GM10266 (cell line): ENCODE data around the gene RBBP5.

Source experiments
- DNase-seq: peaks from one replicate; pipeline ENCODE4 v3.0.0; 2012; ENCODE audit errors: extremely low spot score
- TF ChIP-seq, protein P1 (sequence below): IDR thresholded peaks from 2 replicates; pipeline ENCODE4 v1.5.1; 2012; ENCODE audit warnings: mild to moderate bottlenecking, low read depth; ENCODE audit not compliant: control insufficient read depth, insufficient read depth; ENCODE audit errors: missing control alignments

Gene RBBP5

DNA sequence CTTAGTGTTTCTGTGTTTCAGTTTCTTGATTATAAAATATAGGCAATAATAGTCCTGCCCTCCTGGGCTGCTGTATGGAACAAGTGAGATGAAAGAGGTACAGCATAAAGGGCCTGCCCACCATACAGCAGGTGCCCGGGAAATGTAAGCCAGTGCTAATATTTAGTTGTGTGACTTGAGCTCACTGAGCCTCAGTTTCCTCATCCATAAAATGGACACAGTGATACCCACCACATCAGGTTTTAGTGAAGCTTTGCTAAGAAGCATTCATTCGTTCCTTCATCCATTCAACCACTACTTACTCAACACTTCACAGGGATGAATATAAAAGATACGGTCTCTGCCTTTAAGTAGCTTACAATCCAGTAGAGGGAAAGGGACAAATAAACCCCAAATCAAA is 58.9 kb downstream of the RBBP5 start:
- no peak for DNase-seq

DNA sequence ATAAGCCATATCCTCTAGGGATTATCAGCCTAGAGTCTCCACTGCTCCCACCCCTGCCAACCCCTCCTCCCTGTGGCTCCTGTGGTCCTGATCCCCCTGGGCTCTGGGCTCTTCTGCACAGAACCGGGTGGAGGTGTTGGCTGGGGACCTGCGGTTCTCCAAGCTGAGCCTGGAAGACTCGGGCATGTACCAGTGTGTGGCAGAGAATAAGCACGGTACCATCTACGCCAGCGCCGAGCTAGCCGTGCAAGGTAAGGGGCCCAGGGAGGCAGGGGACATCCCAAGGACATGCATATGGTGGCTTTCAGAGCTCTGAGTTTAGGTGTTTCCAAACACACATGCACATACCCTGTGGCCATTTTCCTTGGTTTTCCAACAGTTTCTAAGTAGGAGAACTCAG is 59.5 kb downstream of the RBBP5 start:
- TF ChIP-seq, protein P1, sequence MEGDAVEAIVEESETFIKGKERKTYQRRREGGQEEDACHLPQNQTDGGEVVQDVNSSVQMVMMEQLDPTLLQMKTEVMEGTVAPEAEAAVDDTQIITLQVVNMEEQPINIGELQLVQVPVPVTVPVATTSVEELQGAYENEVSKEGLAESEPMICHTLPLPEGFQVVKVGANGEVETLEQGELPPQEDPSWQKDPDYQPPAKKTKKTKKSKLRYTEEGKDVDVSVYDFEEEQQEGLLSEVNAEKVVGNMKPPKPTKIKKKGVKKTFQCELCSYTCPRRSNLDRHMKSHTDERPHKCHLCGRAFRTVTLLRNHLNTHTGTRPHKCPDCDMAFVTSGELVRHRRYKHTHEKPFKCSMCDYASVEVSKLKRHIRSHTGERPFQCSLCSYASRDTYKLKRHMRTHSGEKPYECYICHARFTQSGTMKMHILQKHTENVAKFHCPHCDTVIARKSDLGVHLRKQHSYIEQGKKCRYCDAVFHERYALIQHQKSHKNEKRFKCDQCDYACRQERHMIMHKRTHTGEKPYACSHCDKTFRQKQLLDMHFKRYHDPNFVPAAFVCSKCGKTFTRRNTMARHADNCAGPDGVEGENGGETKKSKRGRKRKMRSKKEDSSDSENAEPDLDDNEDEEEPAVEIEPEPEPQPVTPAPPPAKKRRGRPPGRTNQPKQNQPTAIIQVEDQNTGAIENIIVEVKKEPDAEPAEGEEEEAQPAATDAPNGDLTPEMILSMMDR: no peak
- DNase-seq: no peak

More for the DNA sequence above, 58.9 kb downstream of the RBBP5 start:
- TF ChIP-seq, protein P1: no peak

DNA sequence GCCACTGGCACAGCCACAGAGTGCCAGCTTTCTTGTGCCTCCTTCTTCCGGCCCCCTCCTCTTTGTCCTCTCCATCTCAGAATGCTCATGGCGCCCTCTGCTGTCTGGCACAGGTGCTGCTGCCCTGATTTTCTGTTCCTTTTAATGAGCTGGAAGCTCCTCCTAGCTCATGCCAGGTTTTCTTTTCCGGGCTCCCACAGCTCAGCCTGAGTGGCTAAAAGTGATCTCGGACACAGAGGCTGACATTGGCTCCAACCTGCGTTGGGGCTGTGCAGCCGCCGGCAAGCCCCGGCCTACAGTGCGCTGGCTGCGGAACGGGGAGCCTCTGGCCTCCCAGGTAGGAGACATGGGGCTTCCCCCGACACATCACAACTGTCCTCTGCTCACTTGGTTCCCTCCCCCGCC is 60.1 kb downstream of the RBBP5 start:
- TF ChIP-seq, protein P1: peak; percentile 88
- DNase-seq: peak; percentile 79

DNA sequence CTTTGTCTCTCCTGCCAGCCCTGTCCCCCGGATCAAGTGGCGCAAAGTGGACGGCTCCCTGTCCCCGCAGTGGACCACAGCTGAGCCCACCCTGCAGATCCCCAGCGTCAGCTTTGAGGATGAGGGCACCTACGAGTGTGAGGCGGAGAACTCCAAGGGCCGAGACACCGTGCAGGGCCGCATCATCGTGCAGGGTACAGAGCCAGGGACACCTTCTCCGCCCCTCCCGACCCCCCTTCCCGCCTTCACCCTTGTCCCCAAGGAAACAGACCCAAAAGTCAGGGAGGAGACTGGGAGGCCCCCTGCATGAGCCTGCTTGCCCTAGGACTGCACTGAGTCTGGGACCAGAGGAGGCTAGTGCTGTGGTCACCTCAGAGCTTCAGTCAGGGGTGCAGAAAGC is 60.6 kb downstream of the RBBP5 start:
- TF ChIP-seq, protein P1: no peak
- no peak for DNase-seq

DNA sequence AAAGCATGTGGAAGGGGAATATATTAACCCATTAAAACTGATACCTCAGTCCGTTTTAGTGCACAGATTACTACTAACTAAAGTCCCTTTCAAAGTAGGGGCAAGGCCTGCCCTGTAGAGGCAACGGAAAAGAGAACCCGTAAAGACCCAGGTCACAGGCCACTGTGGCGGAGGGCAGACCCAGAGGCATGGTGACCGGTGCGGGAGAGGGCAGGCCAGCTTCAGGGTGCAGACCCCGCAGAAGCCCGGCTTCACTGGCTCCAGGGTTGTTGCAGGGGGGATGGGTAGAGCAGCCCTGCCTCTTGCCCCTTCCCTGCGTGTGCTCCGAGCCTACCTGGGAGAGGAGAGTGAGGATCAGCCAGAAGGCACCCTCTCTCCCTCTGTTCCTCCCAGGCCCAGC is 61.0 kb downstream of the RBBP5 start:
- TF ChIP-seq, protein P1: no peak
- DNase-seq: no peak

DNA sequence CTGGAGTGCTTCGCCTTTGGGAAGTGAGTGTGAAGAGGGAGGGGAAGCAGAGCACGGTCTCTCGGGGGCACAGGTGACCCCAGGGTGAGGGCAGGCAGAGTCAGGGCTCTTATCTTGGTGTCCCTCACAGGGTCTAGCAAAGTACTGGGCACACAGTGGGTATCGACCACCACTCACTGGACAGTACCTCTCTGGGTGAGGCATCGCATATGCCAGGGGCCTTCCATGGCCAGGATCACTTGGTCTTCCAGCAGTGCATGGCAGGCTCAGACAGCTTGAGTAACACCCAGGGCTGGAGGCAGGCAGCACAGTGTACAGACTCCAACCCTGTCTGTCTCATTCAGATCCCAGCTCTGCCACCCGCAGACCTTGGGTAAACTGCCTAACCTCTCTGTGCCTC is 62.1 kb downstream of the RBBP5 start:
- no peak for DNase-seq
- TF ChIP-seq, protein P1: no peak

DNA sequence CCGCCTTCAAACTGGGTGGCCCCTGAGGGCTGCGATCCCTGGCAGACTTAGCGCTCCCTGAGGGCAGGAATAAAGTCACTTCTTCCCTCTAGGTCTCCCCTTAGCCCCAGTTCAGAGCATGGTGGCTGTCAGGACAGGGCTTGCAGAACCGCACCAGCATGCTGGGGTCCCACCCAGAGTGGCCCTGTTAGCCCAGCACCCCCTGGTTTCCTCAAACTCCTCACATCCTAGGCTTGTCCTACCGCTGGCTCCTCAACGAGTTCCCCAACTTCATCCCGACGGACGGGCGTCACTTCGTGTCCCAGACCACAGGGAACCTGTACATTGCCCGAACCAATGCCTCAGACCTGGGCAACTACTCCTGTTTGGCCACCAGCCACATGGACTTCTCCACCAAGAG is 62.9 kb downstream of the RBBP5 start:
- TF ChIP-seq, protein P1: no peak
- DNase-seq: no peak
